Muscle of leg (tissue), 11 donors: ENCODE results near the gene NAT9. TPM values are rescaled to one million over a fixed set of nuclear protein-coding genes. Genes with fewer than 3 reads are reported as not detected.

ENCODE experiments used
- DNase-seq: peaks from one replicate; pipeline ENCODE4 v3.0.0; 2013
- H3K27ac ChIP-seq: one replicate; pipeline ENCODE4 v1.5.1; 2013; ENCODE audit warnings: mild to moderate bottlenecking, low read length, control low read depth
- H3K27me3 ChIP-seq: one replicate; pipeline ENCODE4 v1.6.1; 2013; ENCODE audit warnings: low read length; ENCODE audit not compliant: control insufficient read depth, insufficient read depth
- H3K36me3 ChIP-seq: one replicate; pipeline ENCODE4 v1.6.1; 2013; ENCODE audit warnings: low read length; ENCODE audit not compliant: control insufficient read depth, insufficient read depth
- H3K4me1 ChIP-seq: one replicate; pipeline ENCODE4 v1.6.1; 2013; ENCODE audit warnings: low read length; ENCODE audit not compliant: control insufficient read depth, insufficient read depth
- H3K4me3 ChIP-seq: one replicate; pipeline ENCODE4 v1.5.1; 2013; ENCODE audit warnings: low read length, control low read depth
- H3K9me3 ChIP-seq: replicated peaks from 2 replicates; pipeline ENCODE4 v1.6.1; 2013; ENCODE audit warnings: low read depth, low read length; ENCODE audit not compliant: control insufficient read depth
- WGBS: methylation state at CpG from one replicate; pipeline ENCODE4 v1.1.5; 2013; ENCODE audit warnings: missing lambda C conversion rate; ENCODE audit not compliant: insufficient coverage; 5-methylcytosine and 5-hydroxymethylcytosine counted together
- polyA plus RNA-seq, 8 donors: library from polyadenylated mRNA; unstranded; fragments of 120-200 nt; gene quantifications; one replicate each; pipeline versions ENCODE4 v1.2.1 to v1.2.3, GENCODE V29; 2013; ENCODE audit warnings: inconsistent platforms in 1 of 8, low replicate concordance in 1 of 8; ENCODE audit not compliant: insufficient read length in 8 of 8, insufficient read depth in 1 of 8
- total RNA-seq: library from RNA; stranded (reverse); fragments of 120-200 nt; gene quantifications from one replicate; pipeline ENCODE4 v1.2.4, GENCODE V29; 2013

Gene NAT9
- total and polyA plus RNA-seq, 9 donors: 34.0 to 48.6 (median 37.5) TPM

DNA sequence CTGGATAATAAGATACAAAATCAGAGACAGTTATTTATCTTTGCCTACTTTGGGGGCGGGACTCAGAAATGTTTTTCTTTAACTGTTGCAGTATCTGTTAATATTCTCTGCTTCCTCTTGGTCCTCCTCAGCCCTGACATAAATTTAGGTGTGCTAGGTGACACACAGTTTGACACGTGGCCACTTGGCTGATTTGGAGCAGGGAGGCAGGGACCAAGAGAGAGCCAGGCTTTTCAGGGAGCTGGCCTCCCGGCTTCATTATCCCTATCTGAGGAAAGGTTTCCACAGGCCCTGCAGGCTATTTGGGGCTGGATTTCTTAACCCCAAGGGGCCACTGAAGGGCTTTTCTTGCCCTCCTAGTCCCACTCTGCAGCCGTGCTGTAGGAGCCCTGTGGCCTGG lies 20.1 kb upstream of the NAT9 start:
- H3K36me3 ChIP-seq: peaks cover 81% of the 10 kb centered on the region
- 52% methylated on average over 3 of the region's 4 CpGs for WGBS
- H3K9me3 ChIP-seq: no peaks in the 10 kb centered on the region
- H3K27me3 ChIP-seq: no peaks in the 10 kb centered on the region
- no peak overlapping the region for H3K4me3 ChIP-seq
- no peak overlapping the region for H3K27ac ChIP-seq
- H3K4me1 ChIP-seq: peaks cover 19% of the 10 kb centered on the region
- no peak for DNase-seq

DNA sequence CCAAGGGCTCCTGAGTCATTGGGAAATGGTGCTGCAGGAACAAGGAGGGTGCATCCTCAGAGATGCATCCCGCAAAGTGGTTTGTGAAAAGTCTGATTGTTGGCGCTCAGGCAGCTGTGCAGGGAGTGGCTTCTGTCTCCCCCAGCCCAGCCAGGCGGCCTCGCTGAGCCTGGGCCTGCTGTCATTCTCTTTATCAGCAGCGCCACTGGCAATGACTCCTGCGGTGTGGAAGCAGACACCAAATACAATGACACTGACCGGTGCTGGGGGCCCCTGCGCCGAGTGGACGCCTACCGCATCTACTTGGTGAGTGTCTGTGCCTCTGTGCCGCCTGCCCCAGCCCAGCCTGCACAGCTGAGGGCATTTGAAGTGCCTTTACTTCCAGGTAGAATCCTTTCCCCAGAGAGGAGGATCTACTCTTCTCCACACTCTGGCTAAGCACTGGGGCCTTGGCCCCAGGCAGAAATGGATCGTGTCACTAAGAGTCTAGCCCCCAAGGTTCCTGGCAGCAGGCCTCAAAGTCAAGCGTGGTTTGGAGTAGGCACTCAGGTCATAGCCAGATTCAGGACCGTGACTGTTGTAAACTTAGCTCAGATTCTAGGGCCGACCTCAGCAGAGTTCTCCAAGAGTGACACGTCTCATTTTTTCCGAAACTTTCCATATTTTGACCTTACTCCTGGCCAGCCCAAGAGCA lies 19.3 kb upstream of the NAT9 start:
- Histone ChIP-seq H3K4me1 (peaks cover 20% of the 10 kb centered on the region), H3K9me3 (no peaks in the 10 kb centered on the region), H3K36me3 (peaks cover 78% of the 10 kb centered on the region), H3K4me3 (no peak overlapping the region), H3K27ac (no peak overlapping the region), H3K27me3 (no peaks in the 10 kb centered on the region)
- 78% methylated on average over 15 of the region's 18 CpGs for WGBS
- DNase-seq: no peak

DNA sequence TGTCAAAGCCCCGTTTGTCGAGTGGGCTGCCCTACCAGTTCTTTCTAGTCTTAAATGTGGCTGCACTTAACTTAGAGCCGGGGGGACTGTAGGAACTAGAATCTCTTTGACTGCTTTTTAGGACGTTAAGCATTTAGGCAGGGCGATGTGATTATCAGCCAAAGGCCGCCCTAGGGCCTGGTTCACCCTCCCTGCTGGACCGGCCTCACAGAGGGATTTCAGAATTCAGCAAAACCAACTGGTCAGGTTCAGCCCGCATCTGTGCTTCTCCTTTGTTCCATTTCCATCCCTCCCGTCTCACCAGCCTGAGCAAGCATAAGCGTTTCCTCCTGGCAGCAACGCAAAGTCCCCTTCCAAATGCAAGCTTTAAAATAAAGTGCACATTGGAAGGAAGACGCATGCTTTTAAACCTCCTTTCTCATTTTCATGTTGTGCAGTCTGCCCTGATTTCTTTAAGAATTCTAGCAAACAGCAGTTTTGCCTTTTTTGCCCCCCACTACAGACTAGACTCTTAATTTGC lies 16.5 kb upstream of the NAT9 start:
- WGBS: 89% methylated on average over 11 of the region's 12 CpGs
- Histone ChIP-seq H3K9me3 (no peaks in the 10 kb centered on the region), H3K4me1 (peaks cover 11% of the 10 kb centered on the region), H3K27ac (no peak overlapping the region), H3K4me3 (no peak overlapping the region), H3K36me3 (peaks cover 68% of the 10 kb centered on the region), H3K27me3 (no peaks in the 10 kb centered on the region)
- DNase-seq: peak; percentile 57

DNA sequence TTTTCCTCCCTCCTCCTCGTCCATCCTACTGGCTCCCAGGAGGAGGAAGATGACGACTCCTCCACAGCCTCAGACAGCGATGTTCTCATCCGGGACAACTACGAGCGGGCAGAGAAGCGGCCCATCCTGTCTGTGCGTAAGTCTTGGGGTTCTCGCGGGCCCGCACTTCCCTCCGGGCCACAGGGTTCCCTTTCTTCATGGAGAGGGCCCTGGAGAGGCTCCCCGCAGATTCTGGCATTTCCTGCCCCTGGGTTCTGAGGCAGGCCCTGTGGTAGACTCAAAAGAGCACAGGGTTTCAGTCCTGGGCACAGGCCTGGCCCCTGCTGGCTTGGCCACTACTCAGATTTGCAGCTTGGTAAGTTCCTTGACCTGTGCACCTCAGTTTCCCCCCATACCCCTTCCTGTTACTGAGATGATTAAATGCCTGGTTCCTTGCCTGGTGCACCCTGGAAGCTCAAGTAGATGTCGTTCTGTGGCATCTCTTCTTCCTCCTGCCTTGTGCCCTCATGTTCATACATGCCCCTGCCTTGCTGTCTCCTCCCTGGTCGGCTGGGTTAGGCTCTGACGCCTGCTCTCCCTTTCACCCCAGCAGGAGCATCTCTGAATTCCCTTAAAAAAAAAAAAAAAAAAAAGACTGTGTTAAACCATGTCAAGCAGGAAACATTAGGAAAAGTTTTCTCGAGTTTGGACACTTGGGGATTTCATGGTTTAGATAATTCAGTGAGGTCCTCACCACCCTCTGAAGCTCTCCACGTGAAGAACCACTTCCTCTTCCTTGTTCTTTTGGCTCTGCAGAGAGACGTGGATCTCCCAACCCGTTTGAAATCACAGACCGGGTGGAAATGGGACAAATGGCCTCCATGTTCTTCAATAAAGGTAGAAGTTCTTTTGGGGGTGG lies 14.3 kb upstream of the NAT9 start:
- H3K27ac ChIP-seq: no peak overlapping the region
- no peaks in the 10 kb centered on the region for H3K9me3 ChIP-seq
- H3K4me3 ChIP-seq: no peak overlapping the region
- WGBS: 84% methylated on average over 10 of the region's 21 CpGs
- peaks cover 57% of the 10 kb centered on the region for H3K36me3 ChIP-seq
- DNase-seq: no peak
- H3K4me1 ChIP-seq: peaks cover 3% of the 10 kb centered on the region
- no peaks in the 10 kb centered on the region for H3K27me3 ChIP-seq

DNA sequence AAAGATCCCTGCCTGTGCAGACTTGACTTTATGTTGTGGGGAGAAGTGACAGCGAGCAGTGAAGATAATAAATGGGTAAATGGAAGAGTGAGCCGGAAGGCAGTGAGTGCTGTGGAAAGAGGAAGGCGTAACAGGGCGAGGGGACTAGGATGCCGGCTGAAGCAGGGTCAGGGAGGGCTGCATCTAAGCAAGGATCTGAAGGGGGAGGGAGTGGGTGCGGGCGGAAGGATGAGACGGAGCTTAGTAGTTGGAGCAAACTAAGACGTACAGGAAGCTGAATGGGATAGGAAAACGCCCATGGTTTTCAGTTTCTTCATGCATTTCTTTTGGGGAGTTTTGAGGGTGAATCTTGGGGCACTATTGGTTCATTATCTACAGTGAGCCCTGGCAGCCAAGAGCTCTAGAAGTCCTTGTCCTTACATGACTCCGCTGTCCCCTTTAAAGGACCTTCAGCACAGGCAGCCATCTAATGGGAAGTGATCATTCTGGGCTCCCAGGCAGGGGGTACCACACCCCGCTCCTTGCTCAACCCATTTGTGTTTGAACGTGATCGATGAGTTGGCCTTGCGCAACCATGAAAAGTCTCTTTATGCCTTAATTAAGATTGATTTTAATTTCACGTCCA lies 10.4 kb upstream of the NAT9 start:
- WGBS: 80% methylated on average over 11 of the region's 16 CpGs
- Histone ChIP-seq H3K4me1 (peaks cover 3% of the 10 kb centered on the region), H3K4me3 (no peak overlapping the region), H3K27ac (peak overlapping the region; percentile 13), H3K9me3 (no peaks in the 10 kb centered on the region), H3K36me3 (peaks cover 40% of the 10 kb centered on the region), H3K27me3 (no peaks in the 10 kb centered on the region)
- no peak for DNase-seq

DNA sequence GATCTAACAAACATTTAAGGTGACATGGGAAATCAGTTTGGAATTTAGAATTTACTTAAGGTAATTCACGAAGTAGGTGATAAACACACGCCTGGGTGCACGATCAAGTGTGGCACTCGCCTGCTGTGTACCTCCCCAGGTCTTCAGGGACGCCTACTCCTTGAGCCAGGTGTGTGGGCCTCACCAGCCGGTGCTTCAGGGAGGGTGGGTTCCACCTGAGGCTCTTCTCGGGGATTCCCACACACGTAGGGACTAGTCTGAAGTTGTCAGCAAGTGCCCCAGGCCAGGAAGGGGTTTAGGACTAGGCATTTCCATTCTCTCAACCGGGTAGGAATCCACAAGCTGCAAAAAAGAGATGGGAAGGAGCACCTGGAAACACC lies 9.8 kb upstream of the NAT9 start:
- Histone ChIP-seq H3K27me3 (no peaks in the 10 kb centered on the region), H3K4me1 (no peaks in the 10 kb centered on the region), H3K27ac (peak overlapping the region; percentile 13), H3K4me3 (no peak overlapping the region), H3K9me3 (no peaks in the 10 kb centered on the region), H3K36me3 (peaks cover 36% of the 10 kb centered on the region)
- no peak for DNase-seq
- WGBS: 82% methylated on average over 7 of the region's 9 CpGs

DNA sequence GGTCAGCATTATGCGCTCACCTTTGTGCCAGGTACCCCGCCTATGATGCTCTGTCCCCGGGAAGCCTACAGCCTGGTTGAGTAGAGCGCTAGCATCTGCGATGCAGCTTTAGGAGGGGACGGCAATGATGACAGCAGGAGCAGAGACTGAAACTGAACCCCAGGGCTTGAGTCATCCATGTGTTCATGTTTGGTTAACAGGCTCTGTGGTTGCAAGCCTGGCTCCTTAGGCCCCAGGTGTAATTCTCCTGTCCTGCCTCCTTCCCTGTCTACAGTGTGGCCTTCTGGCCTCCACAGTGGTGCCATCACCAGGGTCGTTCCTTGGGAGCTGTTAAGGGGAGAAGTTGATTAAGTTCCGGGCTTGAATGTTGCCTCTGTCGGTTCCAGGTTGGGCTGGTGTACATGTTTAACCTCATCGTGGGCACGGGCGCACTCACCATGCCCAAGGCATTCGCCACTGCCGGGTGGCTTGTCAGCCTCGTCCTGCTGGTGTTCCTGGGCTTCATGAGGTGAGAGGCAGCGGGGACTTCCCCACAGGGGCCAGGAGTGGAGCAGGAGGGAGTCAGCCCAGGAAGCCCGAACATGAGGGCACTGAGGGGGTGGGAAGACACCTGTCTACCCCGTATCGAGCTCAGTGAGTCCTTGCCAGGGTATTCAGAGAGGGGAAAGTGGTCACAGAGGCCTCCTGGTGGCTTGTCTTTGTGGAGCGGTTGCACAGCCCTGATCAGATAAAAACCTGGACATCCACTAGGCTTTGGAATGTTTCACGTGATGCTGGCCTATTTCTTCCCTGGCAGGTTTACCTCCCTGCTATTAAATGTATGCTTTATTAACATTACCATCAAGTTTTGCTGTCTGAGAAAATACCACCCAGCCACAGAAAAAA lies 9.2 kb upstream of the NAT9 start:
- Histone ChIP-seq H3K27me3 (no peaks in the 10 kb centered on the region), H3K27ac (no peak overlapping the region), H3K36me3 (peaks cover 34% of the 10 kb centered on the region), H3K4me3 (no peak overlapping the region), H3K4me1 (peaks cover 3% of the 10 kb centered on the region), H3K9me3 (no peaks in the 10 kb centered on the region)
- 81% methylated on average over 16 of the region's 21 CpGs for WGBS
- no peak for DNase-seq

DNA sequence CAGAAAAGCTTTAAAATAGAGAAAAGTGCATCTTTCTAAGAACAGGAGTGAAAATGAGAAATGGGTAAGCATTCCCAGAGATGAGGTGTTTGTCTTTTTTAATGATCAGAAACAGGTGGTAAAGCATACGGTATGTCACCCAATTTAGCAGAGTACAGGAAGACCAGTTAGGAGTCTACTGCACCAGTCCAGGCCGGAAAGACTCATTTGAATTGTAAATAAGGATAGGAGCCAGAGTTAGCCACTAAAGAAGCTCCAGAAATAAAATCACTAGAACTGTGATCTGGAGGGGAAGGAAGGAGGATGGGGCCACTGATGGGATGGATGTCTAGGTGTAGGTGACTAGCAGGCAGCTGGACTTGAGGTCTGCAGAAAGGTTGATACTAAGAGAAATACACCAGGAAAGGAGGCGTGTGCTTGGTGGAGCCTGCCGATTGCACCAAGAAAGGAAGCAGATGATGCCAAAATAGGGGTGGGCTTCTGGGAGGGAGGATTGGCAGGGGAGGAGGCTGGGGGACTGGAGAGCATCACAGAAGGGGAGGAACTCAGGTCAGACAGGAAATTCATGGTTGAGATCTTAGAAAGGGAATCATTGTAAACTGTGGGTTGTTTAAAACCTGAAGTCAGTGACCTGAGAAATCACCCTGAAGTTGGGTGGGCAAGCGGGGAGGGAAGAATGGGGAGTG lies 8.1 kb upstream of the NAT9 start:
- Histone ChIP-seq H3K36me3 (peaks cover 39% of the 10 kb centered on the region), H3K4me3 (no peak overlapping the region), H3K9me3 (no peaks in the 10 kb centered on the region), H3K4me1 (peaks cover 4% of the 10 kb centered on the region), H3K27me3 (no peaks in the 10 kb centered on the region), H3K27ac (no peak overlapping the region)
- 81% methylated on average over 5 of the region's 5 CpGs for WGBS
- DNase-seq: no peak

DNA sequence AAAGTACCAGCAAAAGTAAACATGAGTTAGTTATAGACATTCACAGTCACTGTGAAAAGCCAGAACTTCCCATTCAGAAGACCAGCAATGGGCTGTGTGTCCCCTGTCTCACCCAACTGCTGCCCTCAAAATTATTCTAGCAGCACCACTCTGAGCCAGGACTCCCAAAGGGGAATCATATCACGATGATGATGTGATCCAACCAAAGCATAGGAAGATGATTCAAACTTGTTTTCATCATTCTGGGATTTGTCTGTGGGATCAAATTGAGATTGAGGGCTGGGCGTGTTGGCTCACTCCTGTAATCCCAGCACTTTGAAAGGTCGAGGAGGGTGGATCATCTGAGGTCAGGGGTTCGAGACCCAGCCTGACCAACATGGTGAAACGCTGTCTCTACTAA lies 6.4 kb upstream of the NAT9 start:
- no peak overlapping the region for H3K4me3 ChIP-seq
- H3K36me3 ChIP-seq: peaks cover 33% of the 10 kb centered on the region
- H3K27me3 ChIP-seq: no peaks in the 10 kb centered on the region
- peaks cover 4% of the 10 kb centered on the region for H3K4me1 ChIP-seq
- no peak overlapping the region for H3K27ac ChIP-seq
- no peak for DNase-seq
- WGBS: 100% methylated on average over 2 of the region's 5 CpGs
- H3K9me3 ChIP-seq: no peaks in the 10 kb centered on the region
